Measurements from ENCODE around the gene ERG28.
A peak's percentile ranks its signal among the peaks of the same experiment; 100 is the strongest.

ERG28 gene

DNA sequence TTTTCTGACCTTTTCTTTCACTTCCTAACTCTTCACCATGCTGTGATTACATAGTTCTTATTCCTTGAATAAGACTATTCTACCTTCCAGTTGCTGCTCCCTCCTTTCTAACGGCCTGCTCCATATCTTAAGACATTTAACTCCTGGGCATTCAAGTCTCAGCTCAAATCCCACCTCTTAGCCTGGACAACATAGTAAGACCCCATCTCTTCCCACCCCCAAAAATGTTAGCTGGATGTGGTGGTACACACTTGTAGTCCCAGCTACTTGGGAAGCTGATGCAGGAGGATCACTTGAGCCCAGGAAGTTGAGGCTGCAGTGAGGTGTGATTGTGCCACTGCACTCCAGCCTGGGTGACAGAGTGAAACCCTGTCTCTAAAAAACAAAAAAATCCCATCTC lies 10.9 kb downstream of the ERG28 start:
- DNase-seq (ENCODE audit: low read depth): no peak
- no peak overlapping the region for H3K4me3 ChIP-seq (ENCODE audit: low read length)
- TF ChIP-seq CTCF (conservative IDR thresholded peaks at IDR 0.05; ENCODE audit: low read depth, low read length): no peak

DNA sequence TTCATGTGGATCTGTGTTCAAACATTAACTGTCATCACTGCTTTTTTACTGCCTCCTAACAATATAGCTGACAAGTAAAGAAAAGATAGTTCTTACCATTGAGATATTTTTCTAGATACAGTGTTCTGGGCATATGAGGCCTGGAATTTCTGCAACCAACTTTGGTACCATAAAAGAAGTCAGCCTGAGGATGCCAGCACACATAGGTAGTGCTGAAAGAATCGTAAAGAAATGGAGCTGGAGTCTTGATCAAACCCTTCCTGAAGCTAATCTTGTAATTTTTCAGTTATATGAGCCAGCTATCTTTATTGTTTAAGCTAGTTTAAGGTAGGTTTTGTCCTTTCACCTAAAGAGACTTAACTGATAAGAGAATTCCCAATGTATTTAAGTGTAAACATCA lies 11.3 kb downstream of the ERG28 start:
- no peak overlapping the region for H3K4me3 ChIP-seq (ENCODE audit: low read length)
- DNase-seq (ENCODE audit: low read depth): no peak
- no peak for TF ChIP-seq CTCF (conservative IDR thresholded peaks at IDR 0.05; ENCODE audit: low read depth, low read length)

GRCh38 chr14:75648066-75648838 lies 12.4 kb downstream of the ERG28 start:
- TF ChIP-seq CTCF (conservative IDR thresholded peaks at IDR 0.05; ENCODE audit: low read depth, low read length): no peak
- H3K4me3 ChIP-seq (ENCODE audit: low read length): no peak overlapping the region
- DNase-seq (ENCODE audit: low read depth): peak; percentile 56

DNA sequence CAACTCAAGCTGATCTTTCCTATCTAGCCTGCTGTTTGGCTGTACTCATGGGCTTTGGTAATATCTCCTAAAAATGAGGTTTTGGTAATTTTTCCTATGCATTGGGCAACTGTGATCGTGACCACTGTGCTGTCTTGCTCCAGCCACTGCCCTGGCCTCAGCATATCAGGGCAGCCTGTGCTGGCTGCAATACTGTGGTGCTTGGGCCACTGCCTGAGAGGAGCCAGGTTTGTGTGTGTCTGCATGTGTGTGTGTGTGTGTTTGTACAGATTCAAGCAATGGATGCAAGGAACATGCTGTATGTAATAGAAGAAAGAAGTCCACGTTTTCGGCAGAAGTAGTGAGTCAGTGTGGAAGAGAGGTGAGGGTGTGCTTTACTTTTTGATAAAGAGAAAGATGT lies 13.0 kb downstream of the ERG28 start:
- TF ChIP-seq CTCF (conservative IDR thresholded peaks at IDR 0.05; ENCODE audit: low read depth, low read length): no peak
- no peak for DNase-seq (ENCODE audit: low read depth)
- H3K4me3 ChIP-seq (ENCODE audit: low read length): no peak overlapping the region

DNA sequence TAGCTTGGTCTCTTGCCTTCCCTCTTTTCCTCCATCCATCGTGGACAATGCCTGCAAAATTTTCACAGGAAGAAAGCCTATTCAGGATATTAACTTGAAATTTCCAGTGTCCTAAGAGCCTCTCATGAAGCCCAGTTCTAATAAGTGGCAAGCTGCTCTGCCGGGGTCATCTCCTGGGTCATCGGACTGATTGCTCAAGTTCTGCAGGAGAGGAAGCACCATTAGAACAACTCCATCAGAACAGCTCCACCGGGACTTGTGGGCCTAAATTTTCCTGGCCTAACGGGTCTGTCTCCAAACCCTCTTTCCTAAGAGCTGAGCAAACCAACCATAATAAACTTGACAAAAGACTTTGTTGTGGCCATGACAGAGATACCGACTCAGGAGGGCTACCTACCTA lies 13.9 kb downstream of the ERG28 start:
- no peak overlapping the region for H3K4me3 ChIP-seq (ENCODE audit: low read length)
- DNase-seq (ENCODE audit: low read depth): no peak
- TF ChIP-seq CTCF (conservative IDR thresholded peaks at IDR 0.05; ENCODE audit: low read depth, low read length): no peak

GRCh38 chr14:75645056-75645455 lies 15.6 kb downstream of the ERG28 start:
- TF ChIP-seq CTCF (conservative IDR thresholded peaks at IDR 0.05; ENCODE audit: low read depth, low read length): no peak
- no peak for DNase-seq (ENCODE audit: low read depth)
- H3K4me3 ChIP-seq (ENCODE audit: low read length): no peak overlapping the region

- no peak for TF ChIP-seq CTCF (conservative IDR thresholded peaks at IDR 0.05; ENCODE audit: low read depth, low read length)
- DNase-seq (ENCODE audit: low read depth): no peak
Measured at GRCh38 chr14:75643985-75644384, 16.7 kb downstream of the ERG28 start.

More at GRCh38 chr14:75643985-75644384, 16.7 kb downstream of the ERG28 start:
- no peak overlapping the region for H3K4me3 ChIP-seq (ENCODE audit: low read length)

All from retinal pigment epithelial cell (primary cell).